NOMO-1 treated with DMSO at 0.1 percent for 48 hours (cell line): ENCODE results near the gene CASP14.
A peak's percentile ranks its signal among the peaks of the same experiment; 100 is the strongest.
"Not testable (repeated sequence)": the region's sequence is repeated elsewhere in the genome, so short reads cannot be mapped to it uniquely, and the experiment has no call there.

Experiments used
- DNase-seq: peaks from one replicate; lab custom pipeline; 2025; ENCODE audit not compliant: unreplicated experiment; lab: John Stamatoyannopoulos, UW

CASP14 gene, protein sequence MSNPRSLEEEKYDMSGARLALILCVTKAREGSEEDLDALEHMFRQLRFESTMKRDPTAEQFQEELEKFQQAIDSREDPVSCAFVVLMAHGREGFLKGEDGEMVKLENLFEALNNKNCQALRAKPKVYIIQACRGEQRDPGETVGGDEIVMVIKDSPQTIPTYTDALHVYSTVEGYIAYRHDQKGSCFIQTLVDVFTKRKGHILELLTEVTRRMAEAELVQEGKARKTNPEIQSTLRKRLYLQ

DNA sequence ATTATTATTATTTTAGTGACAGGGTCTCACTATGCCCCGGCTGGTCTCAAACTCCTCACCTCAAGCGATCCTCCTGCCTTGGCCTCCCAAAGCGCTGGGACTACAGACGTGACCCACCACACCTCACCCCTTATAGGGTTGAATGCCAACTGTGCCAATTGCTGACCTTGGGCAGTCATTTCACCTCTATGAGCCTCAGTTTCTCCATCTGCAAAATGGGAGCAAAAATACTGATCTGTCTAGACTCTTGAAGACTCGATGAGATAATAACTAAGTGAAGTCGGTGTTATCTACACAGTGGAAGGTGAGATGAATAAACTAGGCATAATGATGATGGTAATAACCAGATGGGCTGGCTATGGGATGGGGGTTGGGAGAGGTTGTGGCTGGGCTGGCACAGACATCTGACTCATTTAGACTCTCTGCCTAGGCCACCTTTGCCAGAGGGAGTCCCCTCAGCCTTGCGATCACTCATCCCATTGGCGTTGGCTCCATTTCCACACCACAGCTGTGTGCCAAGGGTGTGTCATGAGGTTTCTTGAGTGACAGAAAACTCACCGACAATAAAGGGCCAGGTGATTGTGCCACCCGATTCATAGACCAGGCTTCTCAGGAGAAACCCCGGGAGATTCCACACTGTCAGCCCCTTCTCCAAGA is at the start of gene CASP14:
CASP14 (plus strand) TSS at position 596 of the 657 bp plus-strand sequence. CDS start 2,772 bp downstream, outside the sequence.
- DNase-seq: no peak

DNA sequence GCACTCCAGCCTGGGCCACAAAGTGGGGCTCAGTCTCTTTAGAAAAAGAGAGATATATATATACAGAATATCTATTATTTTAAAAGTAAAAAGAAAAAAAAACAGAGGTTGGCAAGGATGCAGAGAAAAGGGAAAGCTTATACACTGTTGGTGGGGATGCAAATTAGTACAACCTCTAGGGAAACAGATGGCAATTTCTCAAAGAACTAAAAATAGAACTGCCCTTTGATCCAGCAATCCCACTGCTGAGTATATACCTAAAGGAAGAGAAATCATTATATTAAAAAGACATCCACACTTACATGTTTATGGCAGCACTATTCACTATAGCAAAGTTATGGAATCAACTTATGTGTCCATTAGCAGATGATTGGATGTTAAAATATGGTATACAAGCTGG is 41.0 kb upstream of the CASP14 start:
- no peak for DNase-seq

DNA sequence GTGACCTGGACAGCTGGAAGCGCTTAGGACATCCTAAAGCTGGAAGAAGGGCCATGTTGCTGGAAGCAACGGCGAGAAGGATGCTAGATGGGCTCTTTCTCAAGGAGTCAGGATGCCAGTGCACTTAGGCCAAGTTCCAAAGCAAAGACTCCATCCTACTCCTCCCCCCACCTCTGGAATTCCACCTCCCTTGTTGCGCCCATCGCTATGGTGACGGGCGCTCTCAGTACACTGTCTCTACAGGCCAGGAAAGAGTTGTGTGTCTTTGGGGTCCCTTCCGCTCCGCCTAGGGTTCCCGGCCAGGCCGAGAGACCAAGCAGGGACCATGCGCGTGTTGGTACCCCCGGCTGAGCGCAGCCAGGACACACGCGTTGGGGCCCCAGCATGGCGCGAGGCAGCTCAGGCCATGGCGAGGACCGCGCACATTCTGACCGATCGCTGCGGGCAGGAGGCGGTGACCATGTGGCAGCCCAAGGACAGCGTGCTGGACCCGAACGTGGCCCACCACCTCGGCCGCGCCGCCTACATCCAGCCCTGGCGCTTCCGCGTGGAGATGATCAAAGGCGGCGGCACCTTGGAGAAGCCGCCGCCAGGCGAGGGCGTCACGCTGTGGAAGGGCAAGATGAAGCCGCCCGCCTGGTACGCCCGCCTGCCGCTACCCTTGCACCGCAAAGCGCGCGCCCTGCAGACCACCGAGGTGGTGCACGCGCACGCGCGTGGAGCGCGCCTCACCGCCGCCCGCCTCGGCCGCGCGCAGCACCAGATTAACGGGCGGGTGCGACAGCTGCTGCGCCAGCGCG is 38.6 kb upstream of the CASP14 start:
- DNase-seq: no peak

DNA sequence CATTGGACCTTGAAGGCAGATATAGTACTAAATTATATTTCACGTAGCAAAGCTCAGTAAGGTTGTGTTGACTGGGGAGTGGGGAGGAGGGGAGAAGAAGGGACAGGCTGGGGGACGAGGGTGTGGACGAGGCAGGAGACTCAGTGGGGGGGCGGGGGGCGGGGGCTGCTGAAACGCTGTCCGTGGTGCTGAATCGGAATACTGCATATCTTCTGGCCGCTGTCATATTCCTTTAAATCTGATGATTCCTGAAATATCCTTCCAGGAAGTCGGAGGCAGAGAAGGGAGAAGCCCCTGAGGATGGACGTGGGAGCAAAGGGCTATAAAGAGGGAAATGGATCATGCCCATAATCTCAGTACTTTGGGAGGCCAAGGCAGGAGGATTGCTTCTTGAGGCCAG is 34.7 kb upstream of the CASP14 start:
- DNase-seq: no peak

DNA sequence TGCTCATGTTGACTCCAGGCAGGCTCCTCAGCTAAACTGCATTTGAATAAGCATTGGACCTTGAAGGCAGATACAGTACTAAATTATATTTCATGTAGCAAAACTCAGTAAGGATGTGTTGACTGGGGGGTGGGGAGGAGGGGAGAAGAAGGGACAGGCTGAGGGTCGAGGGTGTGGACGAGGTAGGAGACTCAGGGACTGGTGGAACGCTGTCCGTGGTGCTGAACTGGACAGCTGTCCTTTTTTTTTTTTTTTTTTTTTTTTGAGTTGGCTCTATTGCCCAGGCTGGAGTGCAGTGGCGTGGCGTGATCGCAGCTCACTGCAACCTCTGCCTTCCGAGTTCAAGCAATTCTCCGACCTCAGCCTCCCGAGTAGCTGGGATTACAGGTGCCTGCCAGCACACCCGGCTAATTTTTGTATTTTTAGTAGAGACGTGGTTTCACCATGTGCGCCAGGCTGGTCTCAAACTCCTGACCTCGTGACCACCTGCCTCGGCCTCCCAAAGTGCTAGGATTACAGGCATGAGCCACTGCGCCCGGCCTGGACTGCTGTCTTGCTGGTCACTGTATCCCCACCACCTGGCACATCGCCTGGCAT is 33.2 kb upstream of the CASP14 start:
- DNase-seq: no peak

DNA sequence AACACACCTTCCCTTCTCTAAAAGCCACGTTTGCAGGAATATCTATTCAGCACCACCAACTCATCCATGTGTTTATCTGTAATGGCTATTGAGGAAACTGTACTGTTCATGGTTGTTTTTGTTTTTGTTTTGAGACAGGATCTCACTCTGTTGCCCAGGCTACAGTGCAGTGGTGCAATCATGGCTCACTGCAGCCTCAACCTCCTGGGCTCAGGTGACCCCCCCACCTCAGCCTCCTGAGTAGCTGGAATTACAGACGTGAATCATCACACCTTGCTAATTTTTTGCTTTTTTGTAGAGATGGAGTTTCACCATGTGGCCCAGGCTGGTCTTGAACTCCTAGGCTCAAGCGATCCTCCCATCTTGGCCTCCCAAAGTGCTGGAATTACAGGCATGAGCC is 30.4 kb upstream of the CASP14 start:
- not testable (repeated sequence) for DNase-seq

DNA sequence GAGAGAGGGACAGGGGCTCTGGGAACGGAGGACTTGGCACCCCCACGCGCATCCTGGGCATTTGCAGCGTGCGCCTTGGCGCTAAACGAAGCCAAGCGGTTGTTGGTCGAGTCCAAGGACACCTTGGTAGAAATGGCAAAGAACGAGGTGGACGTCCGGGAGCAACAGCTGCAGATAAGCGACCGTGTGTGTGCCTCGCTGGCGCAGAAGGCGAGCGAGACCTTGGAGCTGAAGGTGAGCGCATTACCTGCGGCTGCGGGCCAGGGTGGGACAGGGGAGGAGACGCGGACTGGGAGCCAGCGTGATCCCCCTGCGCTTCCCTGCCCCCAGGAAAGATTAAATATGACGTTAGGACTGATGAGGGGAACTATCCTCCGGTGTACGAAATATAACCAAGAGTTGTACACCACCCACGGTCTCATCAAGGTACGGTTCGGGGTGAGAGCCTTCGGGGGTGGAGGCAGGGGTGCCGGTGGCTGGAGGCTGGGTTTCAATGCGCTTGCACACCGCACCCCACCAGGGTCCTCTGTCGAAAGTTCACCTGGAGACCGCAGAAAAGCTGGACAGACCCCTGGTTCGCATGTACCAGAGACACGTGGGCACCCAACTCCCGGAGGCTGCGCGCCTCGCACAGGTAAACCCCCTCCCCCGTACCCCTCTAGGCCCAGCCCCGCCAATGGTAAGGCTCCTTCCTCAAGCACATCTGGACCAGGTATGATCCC is 27.8 kb upstream of the CASP14 start:
- DNase-seq: no peak

DNA sequence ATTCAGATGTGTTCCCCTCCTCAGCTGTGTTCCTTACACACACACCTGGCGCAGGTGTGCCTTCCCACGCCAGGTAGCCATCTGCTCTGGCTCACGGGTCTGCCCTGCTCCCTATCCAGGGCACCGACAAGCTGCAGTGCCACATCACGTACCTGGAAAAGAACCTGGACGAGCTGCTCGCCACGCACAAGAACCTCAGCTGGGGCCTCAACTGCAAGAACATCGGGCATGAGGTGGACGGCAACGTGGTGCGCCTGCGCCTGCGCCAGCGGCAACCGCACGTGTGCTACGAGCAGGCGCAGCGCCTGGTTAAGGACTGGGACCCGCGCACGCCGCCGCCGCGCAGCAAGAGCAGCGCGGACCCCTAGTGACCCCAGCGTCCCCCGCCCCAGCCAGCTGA is 26.5 kb upstream of the CASP14 start:
- no peak for DNase-seq

DNA sequence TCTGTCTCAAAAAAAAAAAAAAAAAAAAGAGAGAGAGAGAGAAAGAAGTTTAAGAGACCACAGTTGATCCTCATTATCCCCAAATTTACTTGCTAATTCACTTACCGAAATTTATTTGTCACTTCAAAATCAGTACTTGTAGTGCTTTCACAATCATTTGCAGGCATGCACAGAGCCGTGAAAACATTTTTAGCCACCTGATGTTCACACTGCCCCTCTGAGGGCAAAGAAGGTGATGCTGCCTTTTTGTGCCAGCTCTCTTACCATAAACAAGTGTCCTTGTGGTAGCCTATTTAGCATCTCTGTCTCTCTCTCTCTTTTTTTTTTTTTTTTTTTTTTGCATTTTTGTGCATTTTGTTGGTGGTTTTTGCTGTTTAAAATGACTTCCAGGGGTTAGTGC is 24.1 kb upstream of the CASP14 start:
- peak; percentile 7 for DNase-seq

DNA sequence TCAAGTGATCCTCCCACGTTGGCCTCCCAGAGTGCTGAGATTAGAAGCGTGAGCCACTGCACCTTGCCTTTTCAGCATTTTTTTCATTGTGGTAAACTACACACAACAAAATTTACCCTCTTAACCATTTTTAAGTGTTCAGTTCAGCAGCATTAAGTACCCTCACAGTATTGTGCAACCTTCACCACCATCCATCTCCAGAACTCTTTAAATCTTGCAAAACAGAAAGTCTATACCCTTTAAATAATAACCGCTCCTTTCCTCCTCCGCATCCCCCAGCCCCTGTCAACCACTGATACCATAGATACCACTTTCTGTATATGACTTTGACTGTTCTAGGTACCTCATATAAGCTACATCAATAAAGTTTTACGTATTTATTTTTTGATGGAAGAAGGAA is 20.8 kb upstream of the CASP14 start:
- peak; percentile 9 for DNase-seq

DNA sequence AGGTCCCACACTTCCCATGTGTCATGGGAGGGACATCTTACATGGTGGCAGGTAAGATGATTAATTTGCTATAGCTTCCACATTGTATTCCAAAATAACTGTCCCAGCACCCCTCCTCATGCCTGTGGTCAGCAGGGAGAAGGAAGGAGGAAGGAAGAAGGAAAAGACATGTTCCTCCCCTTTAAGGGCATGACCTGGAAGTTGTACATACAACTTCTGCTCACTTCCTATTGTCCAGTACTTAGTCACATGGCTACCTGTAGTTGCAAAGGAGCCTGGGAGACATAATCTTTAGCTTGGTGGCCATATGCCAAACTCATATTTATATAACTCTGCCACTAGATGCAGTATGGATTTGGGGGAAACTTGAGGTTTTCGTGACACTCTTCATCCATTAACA is 17.6 kb upstream of the CASP14 start:
- no peak for DNase-seq

DNA sequence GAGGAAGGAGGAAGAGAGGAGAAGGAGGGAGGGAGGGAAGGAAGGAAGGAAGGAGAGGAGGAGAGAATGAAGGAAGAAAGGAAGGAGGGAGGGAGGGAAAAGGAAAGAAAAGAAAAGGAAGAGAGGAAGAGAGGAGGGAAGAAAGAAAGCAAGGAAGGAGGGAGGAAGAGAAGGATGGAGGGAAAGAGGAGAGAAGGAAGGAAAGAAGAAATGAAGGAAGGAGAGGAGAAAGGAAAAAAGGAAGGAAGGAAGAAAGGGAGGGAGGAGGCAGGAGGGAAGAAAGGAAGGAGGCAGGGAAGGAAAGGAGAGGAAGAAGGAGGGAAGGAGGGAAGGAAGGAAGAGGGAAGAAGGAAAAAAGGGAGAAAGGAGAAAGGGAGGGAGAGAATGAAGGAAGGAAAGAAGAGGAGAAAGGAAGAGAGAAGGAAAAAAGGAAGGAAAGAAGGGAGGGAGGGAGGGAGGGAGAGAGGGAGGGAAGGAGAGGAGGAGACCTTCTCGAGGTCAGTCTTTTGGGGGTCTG is 13.4 kb upstream of the CASP14 start:
- DNase-seq: no peak

DNA sequence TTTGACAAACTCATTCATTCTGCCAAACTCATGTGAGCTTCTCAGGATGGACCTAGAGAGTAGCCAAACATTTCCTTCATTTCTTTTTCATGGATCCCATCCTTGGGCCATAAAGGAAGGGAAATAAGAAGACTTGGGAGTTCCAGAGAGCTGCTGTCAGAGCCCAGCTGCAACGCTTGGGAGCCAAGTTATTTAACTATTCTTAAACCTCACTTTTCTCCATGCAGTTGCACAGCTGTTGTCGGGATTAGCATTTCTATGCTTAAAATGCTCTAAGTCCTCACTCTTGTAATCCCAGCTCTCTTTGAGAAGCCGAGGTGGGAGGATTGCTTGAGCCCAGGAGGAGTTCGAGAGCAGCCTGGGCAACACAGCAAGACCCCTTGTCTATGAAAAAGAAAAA is 11.7 kb upstream of the CASP14 start:
- DNase-seq: no peak

DNA sequence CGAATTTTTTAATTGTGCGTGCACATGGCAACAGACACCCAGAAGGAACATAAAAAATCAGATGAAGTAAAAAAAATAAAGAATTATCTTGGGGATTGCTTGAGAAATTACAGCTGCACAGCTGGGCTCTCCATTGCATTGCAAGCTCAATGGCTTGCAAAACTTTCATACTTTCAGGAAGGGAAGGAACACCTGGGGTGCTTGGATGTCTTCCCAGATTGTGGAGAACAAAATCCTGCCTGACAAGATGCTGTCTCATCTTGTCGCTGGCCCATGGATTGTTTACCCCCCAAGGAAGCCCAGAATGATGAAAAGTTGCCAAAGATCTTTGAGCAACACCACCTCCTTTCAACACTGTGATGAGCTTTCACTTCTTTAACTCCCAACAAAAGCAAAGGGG is 11.0 kb upstream of the CASP14 start:
- DNase-seq: no peak

DNA sequence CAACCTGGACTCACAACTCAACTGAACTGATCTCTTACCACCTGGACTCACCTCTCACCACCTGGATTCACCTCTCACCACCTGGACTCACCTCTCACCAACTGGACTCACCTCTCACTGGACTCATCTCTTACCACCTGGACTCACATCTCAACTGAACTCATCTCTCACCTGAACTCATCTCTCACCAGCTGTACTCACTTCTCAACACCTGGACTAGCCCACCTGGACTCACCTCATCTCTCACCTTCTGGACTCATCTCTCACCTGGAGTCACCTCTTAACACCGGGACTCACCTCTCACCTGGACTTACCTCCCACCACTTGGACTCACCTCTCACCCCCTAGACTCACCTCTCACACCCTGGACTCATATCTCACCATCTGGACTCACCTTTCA is 7.3 kb upstream of the CASP14 start:
- no peak for DNase-seq

DNA sequence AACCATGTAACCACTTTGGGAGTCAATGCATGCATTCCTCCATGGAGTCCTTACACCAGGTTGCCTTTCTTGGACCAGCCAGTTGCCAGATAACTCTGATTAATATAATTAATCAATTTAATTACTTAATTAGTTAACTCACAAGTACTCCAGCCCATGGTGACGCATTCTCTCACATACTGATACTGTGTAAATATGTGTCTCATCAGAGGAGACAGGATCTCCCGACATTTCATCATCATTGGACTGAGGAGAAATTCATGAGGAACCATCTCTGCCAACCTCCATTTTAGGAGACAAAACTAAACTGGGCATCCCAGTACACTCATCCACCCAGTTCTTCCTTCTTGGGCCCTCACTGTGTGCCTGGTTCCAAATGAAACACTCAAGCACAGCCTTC is 6.5 kb upstream of the CASP14 start:
- DNase-seq: no peak

DNA sequence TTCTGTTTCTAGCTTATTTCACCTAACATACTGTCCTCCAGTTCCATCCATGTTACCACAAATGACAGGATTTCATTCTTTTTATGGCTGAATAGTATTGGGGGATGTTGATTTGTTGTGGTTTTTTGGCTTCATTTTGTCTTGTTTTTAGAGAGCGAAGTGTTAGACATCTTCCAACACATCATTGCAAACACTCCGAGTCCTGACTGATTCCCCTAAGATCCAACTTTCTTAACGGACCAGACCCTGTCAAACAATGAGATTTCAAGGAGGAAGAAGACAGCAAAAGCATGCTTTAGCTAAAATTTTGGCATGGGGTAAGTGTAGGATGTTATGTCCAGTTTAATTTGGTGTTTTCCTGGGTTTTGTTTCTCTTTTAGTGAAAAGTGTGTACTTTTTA is 3.8 kb upstream of the CASP14 start:
- DNase-seq: no peak

DNA sequence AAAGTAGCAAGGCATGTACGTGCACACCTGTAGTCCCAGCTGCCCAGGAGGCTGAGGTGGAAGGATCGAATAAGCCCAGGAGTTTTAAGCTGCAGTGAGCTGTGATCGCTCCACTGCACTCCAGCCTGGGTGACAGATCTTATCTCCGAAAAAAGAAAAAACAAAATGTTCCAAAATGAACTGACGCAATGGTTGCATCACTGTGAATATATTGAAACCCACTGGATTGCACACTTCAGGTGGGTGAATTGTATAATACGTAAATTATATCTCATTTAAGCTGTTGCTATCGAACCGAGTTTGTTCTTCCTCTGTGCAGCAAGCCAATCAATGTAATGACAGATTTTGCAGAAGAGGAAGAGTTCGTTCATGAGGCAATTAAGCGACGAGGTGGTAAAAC is 1.6 kb upstream of the CASP14 start:
- no peak for DNase-seq

DNA sequence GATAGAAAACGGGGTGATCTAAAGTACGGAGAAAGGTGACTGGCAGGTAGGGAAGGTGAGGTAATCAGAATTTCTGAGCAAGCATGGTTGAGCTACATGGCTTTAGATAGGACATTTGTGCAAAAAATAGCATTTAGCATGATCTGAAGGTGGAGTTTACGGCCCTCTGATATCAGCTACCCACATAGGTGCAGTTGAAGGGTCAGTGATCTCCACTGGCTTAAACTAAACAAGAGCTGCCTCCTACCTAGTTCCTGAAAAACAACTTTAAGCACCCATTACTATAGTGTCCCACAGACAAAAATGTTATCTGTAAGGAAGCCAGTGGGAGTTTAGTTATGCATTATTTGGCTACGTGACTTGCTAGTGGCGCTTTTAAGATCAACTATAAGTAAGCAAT is 1.2 kb upstream of the CASP14 start:
- DNase-seq: no peak

DNA sequence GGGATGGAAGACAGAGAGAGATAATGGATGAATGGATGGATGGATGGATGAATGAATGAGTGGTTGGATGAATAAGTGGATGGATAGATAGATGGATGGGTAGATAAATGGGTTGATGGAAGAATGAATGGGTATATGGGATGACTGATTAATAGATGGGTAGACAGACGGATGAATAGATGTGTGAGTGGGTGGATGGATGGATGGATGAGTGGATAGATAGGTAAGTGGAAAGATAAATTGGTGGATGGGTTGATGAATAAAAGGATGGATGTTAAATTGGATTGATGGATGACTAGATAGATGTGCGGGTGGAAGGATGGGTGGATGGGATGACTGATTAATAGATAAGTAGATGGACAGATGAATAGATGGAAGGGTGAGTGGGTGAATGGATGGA is 1.4 kb downstream of the CASP14 start:
- no peak for DNase-seq

DNA sequence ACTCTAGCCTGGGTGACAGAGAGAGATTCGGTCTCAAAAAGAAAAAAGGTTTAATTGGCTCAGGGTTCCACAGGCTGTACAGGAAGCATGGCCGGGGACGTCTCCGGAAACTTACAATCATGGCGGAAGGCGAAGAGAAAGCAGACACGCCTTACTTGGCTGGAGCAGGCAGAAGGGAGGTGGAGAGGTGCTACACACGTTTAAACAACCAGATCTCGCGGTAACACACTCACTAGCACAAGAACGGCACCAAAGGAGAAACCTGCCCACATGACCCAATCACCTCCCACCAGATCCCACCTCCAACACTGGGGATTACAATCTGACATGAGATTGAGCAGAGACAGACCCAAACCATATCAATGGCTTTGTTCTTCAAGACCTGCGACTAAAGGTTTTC is 12.8 kb downstream of the CASP14 start:
- DNase-seq: no peak
